HG02623 (cell line): ENCODE data around the gene ZNF410.

Experiments used
- ATAC-seq: cut with Tn5 transposase; IDR thresholded peaks from one replicate; pipeline ENCODE4 v1.9.1; 2021; ENCODE audit warnings: moderate library complexity; ENCODE audit not compliant: unreplicated experiment

The ZNF410 gene

DNA sequence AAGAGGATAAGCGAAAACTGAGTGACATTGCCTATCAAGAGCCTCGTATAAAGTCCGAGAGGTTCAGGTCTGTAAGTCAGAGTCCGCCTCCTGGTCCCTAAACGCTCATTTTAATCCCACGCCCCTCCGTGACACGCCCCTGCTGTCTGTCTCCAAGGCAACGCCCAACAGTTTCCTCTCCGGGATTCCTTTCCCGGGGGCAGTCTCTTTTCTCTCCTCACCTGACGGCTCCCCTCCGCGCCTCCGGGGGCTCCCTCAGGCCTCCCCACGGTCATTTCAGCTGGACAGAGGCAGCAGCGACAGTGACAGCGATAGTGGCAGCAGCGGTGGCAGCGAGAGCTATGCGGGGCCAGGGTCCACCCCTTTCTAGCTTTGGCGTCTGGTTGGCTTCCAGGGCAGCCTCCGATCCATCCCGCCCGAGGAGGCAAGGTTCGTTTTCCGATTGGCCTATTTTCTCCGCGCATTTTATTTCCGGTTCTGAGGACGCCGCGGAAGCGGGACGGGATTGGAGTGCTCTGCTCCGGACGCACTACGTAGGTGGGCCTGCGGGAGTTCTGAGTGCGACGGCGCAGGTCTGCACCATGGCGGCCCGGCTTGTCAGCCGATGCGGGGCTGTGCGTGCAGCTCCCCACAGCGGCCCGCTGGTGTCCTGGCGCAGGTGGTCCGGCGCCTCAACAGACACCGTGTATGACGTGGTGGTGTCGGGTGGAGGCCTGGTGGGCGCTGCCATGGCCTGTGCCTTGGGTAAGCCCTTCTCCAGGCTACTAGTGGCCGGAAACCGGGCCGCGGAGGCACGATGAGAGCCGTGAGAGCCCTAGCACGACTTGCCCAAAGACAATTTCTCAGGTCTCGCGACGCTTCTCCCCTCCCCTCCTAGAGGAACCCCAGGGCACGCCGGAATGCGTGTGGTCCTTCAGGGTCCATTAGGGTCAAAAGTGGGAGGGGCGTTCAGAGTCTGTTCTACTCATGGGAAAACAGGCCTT, 63.4 kb downstream of the ZNF410 start, which contains the start of the genes COQ6 and FAM161B:
TSS of gene COQ6 (plus strand) at position 551 of the 983 bp plus-strand sequence. CDS start at position 582, 31 bp downstream.
TSS of gene FAM161B (minus strand) at position 343 of the 983 bp plus-strand sequence. CDS start at position 275, 68 bp downstream.
- peak; percentile 78 for ATAC-seq

GRCh38 chr14:73953731-73954130, 67.1 kb downstream of the ZNF410 start:
- no peak for ATAC-seq

DNA sequence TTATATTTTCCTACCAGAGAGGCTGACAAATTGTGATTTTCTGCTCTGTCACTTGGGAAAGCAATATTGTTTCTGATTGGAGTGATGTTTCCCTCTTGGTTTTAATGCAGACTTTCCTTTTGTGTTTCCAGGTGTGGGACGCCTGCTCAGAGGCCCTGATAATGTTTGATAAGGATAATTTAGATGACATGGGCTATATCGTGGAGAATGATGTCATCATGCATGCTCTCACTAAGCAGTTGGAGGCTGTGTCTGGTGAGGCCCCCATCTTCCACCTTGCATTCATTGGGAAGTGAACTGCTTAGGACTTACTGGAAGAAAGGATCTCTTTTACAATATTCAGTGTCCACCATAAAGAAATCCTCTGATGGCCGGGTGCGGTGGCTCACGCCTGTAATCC, 69.0 kb downstream of the ZNF410 start:
- ATAC-seq = no peak

DNA sequence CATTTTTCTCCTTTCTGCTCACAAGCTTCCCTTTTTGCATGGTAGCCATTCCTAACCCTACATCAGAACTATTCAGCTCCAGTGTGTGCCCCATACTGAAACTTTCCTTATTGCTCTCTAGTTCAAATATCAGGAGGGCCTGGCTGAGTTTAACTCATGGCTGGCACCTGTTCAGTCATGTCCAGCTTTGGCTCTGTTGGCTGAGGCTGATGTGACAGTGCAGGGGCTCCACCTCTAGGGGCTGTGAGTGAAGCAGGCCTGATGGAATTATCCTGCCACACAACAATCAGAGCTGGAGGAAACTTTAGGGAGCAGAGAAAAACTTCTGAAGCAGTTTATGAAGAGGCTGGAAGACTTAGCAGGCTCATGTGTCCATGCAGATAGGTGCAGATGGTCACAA, 71.9 kb downstream of the ZNF410 start:
- ATAC-seq = no peak

DNA sequence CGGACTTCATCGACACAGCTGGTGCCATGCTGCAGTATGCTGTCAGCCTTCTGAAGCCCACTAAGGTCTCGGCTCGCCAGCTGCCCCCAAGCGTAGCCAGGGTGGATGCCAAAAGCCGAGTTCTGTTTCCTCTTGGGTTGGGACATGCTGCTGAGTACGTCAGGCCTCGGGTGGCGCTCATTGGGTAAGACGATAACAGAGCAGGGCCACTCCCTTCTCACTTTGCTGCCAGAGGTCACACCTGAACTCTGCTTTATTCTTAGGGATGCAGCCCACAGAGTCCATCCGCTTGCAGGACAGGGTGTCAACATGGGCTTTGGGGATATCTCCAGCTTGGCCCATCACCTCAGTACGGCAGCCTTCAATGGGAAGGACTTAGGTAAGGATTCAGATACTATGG, 74.5 kb downstream of the ZNF410 start:
- ATAC-seq = no peak

DNA sequence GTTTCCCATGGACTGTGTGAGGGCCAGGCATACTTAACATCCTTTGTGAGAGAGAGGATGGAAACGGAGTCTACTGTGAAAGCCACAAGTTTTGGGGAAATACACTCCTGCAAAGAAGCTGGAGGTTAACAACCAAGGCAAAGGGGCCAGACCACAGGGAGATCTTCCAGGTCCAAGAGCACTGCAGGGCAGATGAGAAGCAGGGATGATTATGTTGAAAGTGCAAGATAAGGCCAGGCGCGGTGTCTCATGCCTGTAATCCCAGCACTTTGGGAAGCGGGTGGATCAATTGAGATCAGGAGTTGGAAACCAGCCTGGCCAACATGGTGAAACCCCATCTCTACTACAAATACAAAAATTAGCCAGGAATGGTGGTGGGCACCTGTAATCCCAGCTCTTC, 78.6 kb downstream of the ZNF410 start:
- no peak for ATAC-seq

DNA sequence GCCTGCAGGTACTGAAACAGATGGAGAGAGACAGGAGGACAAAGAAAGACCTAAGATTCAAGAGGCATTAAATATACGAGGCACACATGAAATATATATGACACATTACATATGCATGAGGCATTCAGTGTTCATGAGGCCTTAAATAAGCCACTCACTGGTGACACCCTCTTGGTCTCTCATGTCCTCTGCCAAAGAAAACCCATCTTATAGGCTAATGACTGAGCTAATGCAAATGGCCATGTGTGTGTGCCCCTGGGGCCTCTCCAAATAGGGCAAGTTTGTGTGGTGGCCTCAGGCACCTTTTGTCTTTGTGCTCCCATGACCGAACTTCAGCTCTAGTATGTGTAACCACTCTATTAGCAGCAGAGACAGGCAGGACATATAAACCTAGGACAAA, 82.2 kb downstream of the ZNF410 start:
- no peak for ATAC-seq

GRCh38 chr14:73973497-73973896, 86.8 kb downstream of the ZNF410 start:
- ATAC-seq = no peak

DNA sequence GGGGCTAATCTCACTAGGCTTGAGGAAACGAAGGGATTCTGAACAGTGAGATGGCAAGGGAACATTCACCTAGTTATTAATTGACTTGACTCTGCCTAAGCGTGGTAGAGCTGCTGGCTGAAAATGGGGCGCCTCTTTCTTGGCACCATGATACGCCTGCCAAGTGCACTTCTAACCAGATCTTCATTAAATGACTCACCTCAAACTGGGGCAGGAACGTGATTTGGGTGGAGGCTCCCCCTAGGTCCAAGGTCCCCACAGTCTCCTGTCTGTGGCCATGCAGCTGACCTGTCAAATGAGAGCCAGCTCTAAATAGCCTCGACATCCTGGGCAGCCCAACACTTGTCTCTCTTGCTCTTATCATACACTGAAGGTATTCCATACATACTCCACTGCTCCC, 89.5 kb downstream of the ZNF410 start:
- no peak for ATAC-seq

GRCh38 chr14:73977896-73978295, 91.2 kb downstream of the ZNF410 start:
- ATAC-seq = no peak
